ENCODE data around the gene AP4M1. TPM values are rescaled to one million over a fixed set of nuclear protein-coding genes. Genes with fewer than 3 reads are reported as not detected.
"Not testable (repeated sequence)": the region's sequence is repeated elsewhere in the genome, so short reads cannot be mapped to it uniquely, and the experiment has no call there.

The AP4M1 gene
- total RNA-seq, 2 experiments from 2014 or later: 13.0 to 13.1 TPM

- Mint-ChIP-seq H3K36me3 (peaks cover 7% of the 10 kb centered on the region), H3K9me3 (no peaks in the 10 kb centered on the region), H3K4me3 (peak overlapping the region; percentile 99), H3K27ac (no peak overlapping the region), H3K4me1 (peaks cover 30% of the 10 kb centered on the region), H3K27me3 (no peaks in the 10 kb centered on the region)
- DNase-seq: no peak
Observed at GRCh38 chr7:100128637-100128963, 27.2 kb downstream of the AP4M1 start.

GRCh38 chr7:100130220-100130607 is 28.8 kb downstream of the AP4M1 start:
- H3K27me3 Mint-ChIP-seq, H3K9me3 Mint-ChIP-seq, H3K27ac Mint-ChIP-seq, H3K36me3 Mint-ChIP-seq, H3K4me3 Mint-ChIP-seq, DNase-seq: not testable (repeated sequence)
- peaks cover 23% of the 10 kb centered on the region for H3K4me1 Mint-ChIP-seq

- no peaks in the 10 kb centered on the region for H3K36me3 Mint-ChIP-seq
- no peak overlapping the region for H3K27ac Mint-ChIP-seq
- H3K4me1 Mint-ChIP-seq: peaks cover 18% of the 10 kb centered on the region
- peak; percentile 77 for DNase-seq
- H3K4me3 Mint-ChIP-seq: peak overlapping the region; percentile 22
- no peaks in the 10 kb centered on the region for H3K9me3 Mint-ChIP-seq
- H3K27me3 Mint-ChIP-seq: no peaks in the 10 kb centered on the region
Observed at GRCh38 chr7:100130608-100131453, 29.4 kb downstream of the AP4M1 start.

GRCh38 chr7:100132126-100132525 is 30.7 kb downstream of the AP4M1 start:
- Mint-ChIP-seq H3K9me3 (no peaks in the 10 kb centered on the region), H3K4me3 (no peak overlapping the region)

GRCh38 chr7:100132697-100133151 is 31.3 kb downstream of the AP4M1 start:
- no peak overlapping the region for H3K27ac Mint-ChIP-seq
- H3K4me3 Mint-ChIP-seq: no peak overlapping the region
- DNase-seq: peak; percentile 63
- H3K9me3 Mint-ChIP-seq: no peaks in the 10 kb centered on the region
- no peaks in the 10 kb centered on the region for H3K27me3 Mint-ChIP-seq
- no peaks in the 10 kb centered on the region for H3K36me3 Mint-ChIP-seq
- H3K4me1 Mint-ChIP-seq: peaks cover 15% of the 10 kb centered on the region

More at GRCh38 chr7:100132126-100132525, 30.7 kb downstream of the AP4M1 start:
- H3K27me3 Mint-ChIP-seq: no peaks in the 10 kb centered on the region
- DNase-seq: no peak
- peaks cover 13% of the 10 kb centered on the region for H3K4me1 Mint-ChIP-seq
- H3K27ac Mint-ChIP-seq: no peak overlapping the region
- H3K36me3 Mint-ChIP-seq: no peaks in the 10 kb centered on the region

GRCh38 chr7:100137851-100138760 is 36.7 kb downstream of the AP4M1 start:
- H3K9me3 Mint-ChIP-seq: no peaks in the 10 kb centered on the region
- no peak overlapping the region for H3K4me3 Mint-ChIP-seq
- H3K4me1 Mint-ChIP-seq: peaks cover 16% of the 10 kb centered on the region
- H3K27me3 Mint-ChIP-seq: no peaks in the 10 kb centered on the region
- DNase-seq: no peak
- H3K36me3 Mint-ChIP-seq: no peaks in the 10 kb centered on the region
- no peak overlapping the region for H3K27ac Mint-ChIP-seq

GRCh38 chr7:100141555-100141949 is 40.1 kb downstream of the AP4M1 start:
- no peak for DNase-seq
- H3K27ac Mint-ChIP-seq: no peak overlapping the region

GRCh38 chr7:100142461-100142860 is 41.0 kb downstream of the AP4M1 start:
- no peak overlapping the region for H3K27ac Mint-ChIP-seq
- H3K4me3 Mint-ChIP-seq: no peak overlapping the region
- no peak for DNase-seq
- H3K4me1 Mint-ChIP-seq: peaks cover 16% of the 10 kb centered on the region
- H3K36me3 Mint-ChIP-seq: no peaks in the 10 kb centered on the region
- no peaks in the 10 kb centered on the region for H3K27me3 Mint-ChIP-seq
- no peaks in the 10 kb centered on the region for H3K9me3 Mint-ChIP-seq

More at GRCh38 chr7:100141555-100141949, 40.1 kb downstream of the AP4M1 start:
- H3K9me3 Mint-ChIP-seq: no peaks in the 10 kb centered on the region
- H3K27me3 Mint-ChIP-seq: no peaks in the 10 kb centered on the region
- H3K4me3 Mint-ChIP-seq: no peak overlapping the region
- H3K4me1 Mint-ChIP-seq: peaks cover 16% of the 10 kb centered on the region
- H3K36me3 Mint-ChIP-seq: no peaks in the 10 kb centered on the region

GRCh38 chr7:100146350-100146749 is 44.9 kb downstream of the AP4M1 start:
- H3K4me3 Mint-ChIP-seq, H3K27me3 Mint-ChIP-seq, DNase-seq, H3K27ac Mint-ChIP-seq, H3K9me3 Mint-ChIP-seq, H3K36me3 Mint-ChIP-seq: not testable (repeated sequence)
- H3K4me1 Mint-ChIP-seq: peaks cover 20% of the 10 kb centered on the region

- Mint-ChIP-seq H3K4me3 (no peak overlapping the region), H3K4me1 (peaks cover 19% of the 10 kb centered on the region), H3K9me3 (no peaks in the 10 kb centered on the region), H3K27ac (no peak overlapping the region), H3K27me3 (no peaks in the 10 kb centered on the region), H3K36me3 (peaks cover 17% of the 10 kb centered on the region)
- no peak for DNase-seq
Observed at GRCh38 chr7:100147278-100147677, 45.8 kb downstream of the AP4M1 start.

GRCh38 chr7:100148225-100148558 is 46.7 kb downstream of the AP4M1 start:
- no peaks in the 10 kb centered on the region for H3K9me3 Mint-ChIP-seq
- H3K27ac Mint-ChIP-seq: peak overlapping the region; percentile 98
- H3K36me3 Mint-ChIP-seq: peaks cover 21% of the 10 kb centered on the region
- DNase-seq: no peak
- H3K27me3 Mint-ChIP-seq: no peaks in the 10 kb centered on the region
- peak overlapping the region; percentile 99 for H3K4me3 Mint-ChIP-seq
- H3K4me1 Mint-ChIP-seq: peaks cover 23% of the 10 kb centered on the region

GRCh38 chr7:100148559-100149328 is 47.3 kb downstream of the AP4M1 start, which contains the start of gene LAMTOR4:
Gene LAMTOR4 (plus strand): TSS chr7:100148918. CDS start chr7:100148973, 55 bp downstream.
- Mint-ChIP-seq H3K9me3 (no peaks in the 10 kb centered on the region), H3K4me1 (peaks cover 24% of the 10 kb centered on the region), H3K27ac (peak within 1 kb of the TSS; percentile 98), H3K36me3 (peaks cover 21% of the 10 kb centered on the region), H3K27me3 (no peaks in the 10 kb centered on the region), H3K4me3 (peak within 1 kb of the TSS; percentile 99)
- peak; percentile 99 for DNase-seq

GRCh38 chr7:100152404-100152803 is 51.0 kb downstream of the AP4M1 start:
- Mint-ChIP-seq H3K27me3 (no peaks in the 10 kb centered on the region), H3K27ac (peak overlapping the region; percentile 52), H3K4me3 (no peak overlapping the region), H3K4me1 (peaks cover 48% of the 10 kb centered on the region), H3K9me3 (no peaks in the 10 kb centered on the region), H3K36me3 (peaks cover 25% of the 10 kb centered on the region)
- no peak for DNase-seq

- Mint-ChIP-seq H3K36me3 (peaks cover 28% of the 10 kb centered on the region), H3K4me1 (peaks cover 52% of the 10 kb centered on the region), H3K4me3 (no peak overlapping the region), H3K27me3 (no peaks in the 10 kb centered on the region), H3K27ac (peak overlapping the region; percentile 52), H3K9me3 (no peaks in the 10 kb centered on the region)
- DNase-seq: no peak
Observed at GRCh38 chr7:100152937-100153666, 51.7 kb downstream of the AP4M1 start.
